H1 (cell line): ENCODE results near the gene SKP1. TPM values are rescaled to one million over a fixed set of nuclear protein-coding genes. Genes with fewer than 3 reads are reported as not detected.

Experiments used
- CTCF ChIA-PET: fragments of 300-600 bp; sonication (Branson Sonifier 250); formaldehyde crosslinking; loops from one replicate; lab custom pipeline; 2021; ENCODE audit not compliant: partially characterized antibody; lab: Charles Lee
- POLR2A ChIA-PET: fragments of 300-600 bp; sonication (Branson Sonifier 250); formaldehyde crosslinking; loops from one replicate; lab custom pipeline; 2021; ENCODE audit warnings: inconsistent platforms; ENCODE audit not compliant: partially characterized antibody; lab: Charles Lee
- DNase-seq, 2 experiments: peaks; one replicate each; pipeline versions ENCODE4 v3.0.0 to v3.0.0-alpha.2; 2010 to 2022; ENCODE audit warnings: low spot score in 2 of 2, low read depth in 1 of 2, mixed read lengths in 1 of 2
- FAIRE-seq: peaks from 2 replicates; lab custom pipeline; 2011; peaks lifted over from hg19 to GRCh38; lab: Jason Lieb, UNC
- H2AFZ ChIP-seq: 2 replicates; pipeline ENCODE4 v1.8.1; 2012; ENCODE audit warnings: low read length, inconsistent platforms
- H2AK5ac ChIP-seq: 2 replicates; pipeline ENCODE4 v1.6.1; 2013; ENCODE audit warnings: low read depth, low read length
- H2BK120ac ChIP-seq: replicated peaks from 2 replicates; pipeline ENCODE3; 2013; ENCODE audit warnings: low read depth, low read length, inconsistent platforms
- H2BK12ac ChIP-seq: 2 replicates; pipeline ENCODE4 v1.6.1; 2013; ENCODE audit warnings: low read depth, low read length
- H2BK15ac ChIP-seq: 2 replicates; pipeline ENCODE4 v1.6.1; 2013; ENCODE audit warnings: low read length
- H2BK20ac ChIP-seq: 2 replicates; pipeline ENCODE4 v1.6.1; 2013; ENCODE audit warnings: low read length
- H2BK5ac ChIP-seq: 2 replicates; pipeline ENCODE4 v1.6.1; 2013; ENCODE audit warnings: low read depth, low read length
- H3K14ac ChIP-seq: 2 replicates; pipeline ENCODE4 v1.6.1; 2013; ENCODE audit warnings: inconsistent platforms; ENCODE audit not compliant: insufficient read length
- H3K18ac ChIP-seq: 2 replicates; pipeline ENCODE4 v1.6.1; 2013; ENCODE audit warnings: low read length; ENCODE audit errors: extremely low read depth
- H3K23ac ChIP-seq: 2 replicates; pipeline ENCODE4 v1.6.1; 2013; ENCODE audit warnings: inconsistent platforms; ENCODE audit not compliant: insufficient read length
- H3K23me2 ChIP-seq: 2 replicates; pipeline ENCODE4 v1.6.1; 2013; ENCODE audit warnings: low read depth, low read length
- H3K27ac ChIP-seq: 2 replicates; pipeline ENCODE4 v1.6.1; 2011; ENCODE audit warnings: low read depth, low read length, inconsistent platforms
- H3K27me3 ChIP-seq, 4 experiments: replicated peaks in 1 of 4; 1 replicate in 1 of 4; 2 replicates in 3 of 4; pipeline versions ENCODE4 v1.6.1 to v1.8.1; 2011 to 2013; ENCODE audit warnings: low read length in 3 of 4, mild to moderate bottlenecking in 3 of 4, inconsistent platforms in 2 of 4, mixed read lengths in 2 of 4, moderate library complexity in 1 of 4; ENCODE audit not compliant: control insufficient read depth in 3 of 4, insufficient read depth in 3 of 4; ENCODE audit errors: extremely low read depth in 1 of 4
- H3K36me3 ChIP-seq, 4 experiments: 2 replicates each; pipeline versions ENCODE4 v1.6.1 to v1.8.1; 2011 to 2013; ENCODE audit warnings: mild to moderate bottlenecking in 4 of 4, low read length in 3 of 4, moderate library complexity in 2 of 4, control low read depth in 1 of 4, inconsistent platforms in 1 of 4; ENCODE audit not compliant: insufficient read depth in 4 of 4, control insufficient read depth in 2 of 4
- H3K4ac ChIP-seq: replicated peaks from 2 replicates; pipeline ENCODE3; 2013; ENCODE audit warnings: low read length, low read depth, mixed read lengths, inconsistent platforms; ENCODE audit not compliant: insufficient read length
- H3K4me1 ChIP-seq, 4 experiments: replicated peaks in 1 of 4; 1 replicate in 1 of 4; 2 replicates in 3 of 4; pipeline versions ENCODE4 v1.6.1 to v1.8.1; 2011 to 2013; ENCODE audit warnings: low read length in 3 of 4, inconsistent platforms in 2 of 4, mixed read lengths in 1 of 4; ENCODE audit not compliant: insufficient read depth in 4 of 4, control insufficient read depth in 3 of 4
- H3K4me2 ChIP-seq, 2 experiments: 2 replicates each; pipeline versions ENCODE4 v1.6.1 to v1.8.1; 2011 to 2013; ENCODE audit warnings: low read depth in 2 of 2, low read length in 2 of 2, control low read depth in 1 of 2, inconsistent platforms in 1 of 2, mild to moderate bottlenecking in 1 of 2; ENCODE audit not compliant: insufficient read depth in 1 of 2
- H3K4me3 ChIP-seq, 4 experiments: fragments of 200-600, 300-600 bp in 1 of 4; sonication (generic), shearing (Covaris generic), sonication (Bioruptor Twin) in 1 of 4; 2 replicates each; pipeline versions ENCODE4 v1.5.1 to v1.8.1; 2011 to 2016; ENCODE audit warnings: low read length in 4 of 4, low read depth in 3 of 4, control low read depth in 2 of 4, inconsistent platforms in 2 of 4, mild to moderate bottlenecking in 2 of 4, mixed read lengths in 1 of 4, moderate library complexity in 1 of 4; ENCODE audit not compliant: insufficient read depth in 2 of 4; ENCODE audit errors: extremely low read depth in 1 of 4
- H3K56ac ChIP-seq: replicated peaks from 2 replicates; pipeline ENCODE3; 2013; ENCODE audit warnings: low read depth, mild to moderate bottlenecking, mixed read lengths, low read length, inconsistent platforms; ENCODE audit not compliant: insufficient read length
- H3K79me1 ChIP-seq: 2 replicates; pipeline ENCODE4 v1.6.1; 2013; ENCODE audit warnings: low read depth, low read length, control low read depth
- H3K79me2 ChIP-seq, 2 experiments: 2 replicates each; pipeline versions ENCODE4 v1.6.1 to v1.8.1; 2012 to 2013; ENCODE audit warnings: low read length in 2 of 2, mild to moderate bottlenecking in 2 of 2, inconsistent platforms in 1 of 2; ENCODE audit not compliant: insufficient read depth in 2 of 2, control insufficient read depth in 1 of 2
- H3K9ac ChIP-seq, 4 experiments: replicated peaks in 1 of 4; 1 replicate in 1 of 4; 2 replicates in 3 of 4; pipeline versions ENCODE4 v1.6.1 to v1.8.1; 2011 to 2013; ENCODE audit warnings: low read depth in 3 of 4, low read length in 3 of 4, control low read depth in 2 of 4, mild to moderate bottlenecking in 2 of 4, moderate library complexity in 2 of 4, inconsistent platforms in 1 of 4; ENCODE audit errors: extremely low read depth in 1 of 4
- H3K9me3 ChIP-seq, 2 experiments: 2 replicates each; pipeline versions ENCODE4 v1.6.1 to v1.8.1; 2012 to 2013; ENCODE audit warnings: mild to moderate bottlenecking in 2 of 2, moderate library complexity in 2 of 2, control low read depth in 1 of 2, inconsistent platforms in 1 of 2, low read depth in 1 of 2, low read length in 1 of 2, mixed read lengths in 1 of 2; ENCODE audit not compliant: insufficient read depth in 2 of 2
- H4K20me1 ChIP-seq, 2 experiments: replicated peaks in 1 of 2; 2 replicates each; pipeline versions ENCODE3 to v1.8.1; 2011 to 2013; ENCODE audit warnings: inconsistent platforms in 2 of 2, low read length in 2 of 2, mild to moderate bottlenecking in 1 of 2; ENCODE audit not compliant: insufficient read depth in 2 of 2, control insufficient read depth in 1 of 2
- H4K5ac ChIP-seq: 2 replicates; pipeline ENCODE4 v1.6.1; 2013; ENCODE audit warnings: low read length, low read depth, mixed read lengths, inconsistent platforms; ENCODE audit not compliant: insufficient read length
- H4K8ac ChIP-seq: 2 replicates; pipeline ENCODE4 v1.8.0; 2013; ENCODE audit warnings: mild to moderate bottlenecking, moderate library complexity, low read length, inconsistent platforms; ENCODE audit not compliant: insufficient read depth; ENCODE audit errors: extremely low read depth
- H4K91ac ChIP-seq: replicated peaks from 2 replicates; pipeline ENCODE3; 2013; ENCODE audit warnings: low read length, mixed read lengths, inconsistent platforms; ENCODE audit not compliant: insufficient read length
- CBX5 ChIP-seq: fragments of 300-800, 300-1000 bp; sonication (generic); IDR thresholded peaks from 2 replicates; pipeline ENCODE4 v1.7.1; 2016; ENCODE audit warnings: antibody characterized with exemption, low read length, low read depth
- CTBP2 ChIP-seq: IDR thresholded peaks from 2 replicates; pipeline ENCODE4 v1.7.0; 2011; ENCODE audit warnings: borderline replicate concordance, mild to moderate bottlenecking, moderate library complexity, mixed read lengths, low read length; ENCODE audit not compliant: insufficient read depth, insufficient read length
- GTF2F1 ChIP-seq: IDR thresholded peaks from 2 replicates; pipeline ENCODE4 v1.6.1; 2012; ENCODE audit warnings: low read depth, low read length, improper control_type of control experiment, borderline replicate concordance
- HDAC2 ChIP-seq, 2 experiments: fragments of 300-600 bp in 1 of 2; sonication (generic) in 1 of 2; IDR thresholded peaks; 2 replicates each; pipeline ENCODE4 v1.6.1; 2011 to 2012; ENCODE audit warnings: low read depth in 2 of 2, low read length in 2 of 2, mild to moderate bottlenecking in 2 of 2, moderate library complexity in 2 of 2, borderline replicate concordance in 1 of 2, inconsistent platforms in 1 of 2
- POLR2A ChIP-seq, 2 experiments: IDR thresholded peaks; 1 replicate in 1 of 2; 2 replicates in 1 of 2; pipeline ENCODE4 v1.6.1; 2011; ENCODE audit warnings: low read depth in 2 of 2, low read length in 2 of 2, mild to moderate bottlenecking in 2 of 2; ENCODE audit errors: control extremely low read depth in 1 of 2
- SIN3A ChIP-seq, 2 experiments: IDR thresholded peaks in 1 of 2; conservative IDR thresholded peaks in 1 of 2; 2 replicates each; pipeline ENCODE4 v1.6.1; 2011 to 2012; ENCODE audit warnings: low read length in 2 of 2, improper control_type of control experiment in 1 of 2, low read depth in 1 of 2, mild to moderate bottlenecking in 1 of 2
- SRF ChIP-seq: IDR thresholded peaks from 2 replicates; pipeline ENCODE4 v1.6.1; 2011; ENCODE audit warnings: mild to moderate bottlenecking, low read depth, low read length, moderate library complexity
- WGBS, 2 experiments: shearing (Covaris generic) in 1 of 2; methylation state at CpG; one replicate each; pipeline versions ENCODE4 v1.1.6 to v1.1.7; 2013 to 2015; ENCODE audit warnings: low lambda C conversion rate in 2 of 2, mixed read lengths in 2 of 2, inconsistent platforms in 1 of 2, low coverage in 1 of 2, missing lambda C conversion rate in 1 of 2; ENCODE audit not compliant: insufficient replicate concordance in 2 of 2, insufficient coverage in 1 of 2, insufficient read length in 1 of 2; ENCODE audit errors: extremely low coverage in 1 of 2, missing lambda C conversion rate in 1 of 2; 5-methylcytosine and 5-hydroxymethylcytosine counted together
- polyA plus RNA-seq, 7 experiments: library from polyadenylated mRNA; depleted of rRNA in 3 of 7; stranded (reverse) in 5 of 7; unstranded in 2 of 7; fragments of >200 nt in 5 of 7; fragments of 200-250 nt in 2 of 7; gene quantifications; 1 replicate in 5 of 7; 2 replicates in 1 of 7; 4 replicates in 1 of 7; pipeline versions ENCODE4 v1.2.1 to v1.2.3, GENCODE V29; 2011 to 2013; ENCODE audit warnings: missing spikeins in 2 of 7, mixed read lengths in 2 of 7
- total RNA-seq: library from RNA; stranded (reverse); fragmentation: NEBNext Ultra II Directional; extraction: Animal tissue kit (Norgen Biotek cat#: 25700); gene quantifications from 2 replicates; pipeline ENCODE4 v1.2.1, GENCODE V29; 2021
- TF ChIP-seq, protein P1 (sequence below): IDR thresholded peaks from 2 replicates; pipeline ENCODE4 v1.6.1; 2012; ENCODE audit warnings: inconsistent platforms
- TF ChIP-seq, protein P2 (sequence below): IDR thresholded peaks from 2 replicates; pipeline ENCODE4 v1.6.1; 2012; ENCODE audit warnings: inconsistent platforms

Gene SKP1
- total and polyA plus RNA-seq, 2 of the 8 experiments (the other 6 are each of a cell fraction or from before 2014, with no cell fraction given) = 163 to 332 TPM

DNA sequence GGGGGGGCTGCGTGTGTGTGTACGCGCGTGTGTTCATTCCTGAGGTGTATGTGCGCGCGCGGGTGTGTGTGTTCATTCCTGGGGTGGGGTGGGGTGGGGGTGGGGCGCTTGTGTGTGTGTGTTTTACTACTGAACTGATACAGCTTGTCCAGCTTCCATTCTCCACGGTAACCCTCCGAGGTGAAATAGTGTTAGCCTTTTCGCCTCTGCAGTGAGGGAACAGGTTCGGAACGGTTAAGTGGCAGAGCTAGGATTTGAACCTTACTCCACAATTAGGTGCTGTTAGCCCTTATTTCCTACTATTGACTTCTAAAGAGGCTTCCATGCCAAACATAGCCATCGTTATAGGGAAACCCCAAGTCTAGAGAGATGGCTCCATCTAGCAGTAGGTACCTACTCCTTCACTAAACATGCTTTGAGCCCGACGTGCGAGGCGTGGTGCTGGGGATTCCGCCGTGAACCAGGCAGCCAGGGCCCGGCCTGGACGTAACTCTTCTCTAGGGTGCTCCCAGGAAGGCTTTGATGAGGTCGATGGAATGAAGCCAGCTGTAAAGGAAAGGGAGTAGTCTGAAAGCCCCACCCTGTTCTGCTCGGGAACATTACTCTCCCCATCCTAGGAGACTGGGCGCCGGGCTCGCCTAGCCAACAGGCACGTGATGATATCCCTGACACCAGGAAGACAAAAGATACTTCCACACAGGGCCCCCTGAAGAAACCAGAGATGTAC is 782 bp upstream of the SKP1 start:
- H2AFZ ChIP-seq = peak overlapping the region; percentile 89
- H3K18ac ChIP-seq = peak overlapping the region; percentile 49; the same call in 1 of the 2 replicates
- peak overlapping the region; percentile 95 for H3K27ac ChIP-seq
- no peak overlapping the region for H3K14ac ChIP-seq
- DNase-seq (no peak), FAIRE-seq (no peak)
- peaks cover 0 to 3% (median 0%) of the 10 kb centered on the region in 4 experiments; a peak in 4 of 7 replicates for H3K4me1 ChIP-seq
- peak overlapping the region; percentile 12; the same call in 1 of the 2 replicates for H2BK15ac ChIP-seq
- H3K4me2 ChIP-seq = peak overlapping the region; percentile 90 to 93
- H3K23ac ChIP-seq = no peak overlapping the region
- H3K27me3 ChIP-seq = no peaks in the 10 kb centered on the region
- peak overlapping the region; percentile 46 for H4K5ac ChIP-seq
- H3K36me3 ChIP-seq = peaks cover 0 to 5% (median 1%) of the 10 kb centered on the region in 4 experiments; a peak in 2 of 8 replicates
- H3K9me3 ChIP-seq = no peaks in the 10 kb centered on the region
- peak overlapping the region; percentile 64 for H2BK12ac ChIP-seq
- H3K56ac ChIP-seq = no peak overlapping the region
- no peaks in the 10 kb centered on the region; the same call in 1 of the 2 replicates for H3K79me1 ChIP-seq
- H3K9ac ChIP-seq = peak overlapping the region; percentile 34 to 96 (median 94)
- H4K8ac ChIP-seq = peak overlapping the region; percentile 93; the same call in 1 of the 2 replicates
- POLR2A ChIA-PET = interaction anchor here (0.5 to 4.9 kb wide), 46 partner anchors 9 to 471 kb away, joined by 3 to 58 read pairs (median 6); partner anchors contain the start of genes PPP2CA, SEC24A, TCF7 and UBE2B
- CTCF ChIA-PET = interaction anchor here (0.5 to 2.2 kb wide), 7 partner anchors 11 to 409 kb away, joined by 3 to 8 read pairs (median 3); partner anchors contain the start of gene PPP2CA
- peak overlapping the region; percentile 95 for H3K4ac ChIP-seq
- peaks cover 14 to 33% of the 10 kb centered on the region in 2 experiments for H3K79me2 ChIP-seq
- H2AK5ac ChIP-seq = peak overlapping the region; percentile 94
- peak overlapping the region; percentile 95; the same call in 1 of the 2 replicates for H2BK5ac ChIP-seq
- H2BK20ac ChIP-seq = no peak overlapping the region; the same call in 1 of the 2 replicates
- peaks cover 3% of the 10 kb centered on the region for H3K23me2 ChIP-seq
- 44% methylated on average over 29 of the region's 29 CpGs; no CpG with 5 or more reads in 1 of the 2 experiments for WGBS, 2 experiments
- H4K91ac ChIP-seq = peak overlapping the region; percentile 76
- no peak overlapping the region for H2BK120ac ChIP-seq
- peaks cover 2 to 8% of the 10 kb centered on the region in 2 experiments for H4K20me1 ChIP-seq
- TF ChIP-seq GTF2F1 = no peak
- no peak for TF ChIP-seq SRF
- TF ChIP-seq POLR2A (IDR thresholded peaks at IDR 0.05; ENCODE audit: control extremely low read depth in 1 of 2, low read depth in 2 of 2, low read length in 2 of 2) = no peak; a peak in 1 of 3 replicates
- TF ChIP-seq CBX5 = no peak
- TF ChIP-seq HDAC2 (IDR thresholded peaks at IDR 0.05; ENCODE audit: borderline replicate concordance in 1 of 2, low read depth in 2 of 2, low read length in 2 of 2) = no peak
- TF ChIP-seq CTBP2 = no peak
- TF ChIP-seq, protein P1, sequence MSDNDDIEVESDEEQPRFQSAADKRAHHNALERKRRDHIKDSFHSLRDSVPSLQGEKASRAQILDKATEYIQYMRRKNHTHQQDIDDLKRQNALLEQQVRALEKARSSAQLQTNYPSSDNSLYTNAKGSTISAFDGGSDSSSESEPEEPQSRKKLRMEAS = no peak
- TF ChIP-seq, protein P2, sequence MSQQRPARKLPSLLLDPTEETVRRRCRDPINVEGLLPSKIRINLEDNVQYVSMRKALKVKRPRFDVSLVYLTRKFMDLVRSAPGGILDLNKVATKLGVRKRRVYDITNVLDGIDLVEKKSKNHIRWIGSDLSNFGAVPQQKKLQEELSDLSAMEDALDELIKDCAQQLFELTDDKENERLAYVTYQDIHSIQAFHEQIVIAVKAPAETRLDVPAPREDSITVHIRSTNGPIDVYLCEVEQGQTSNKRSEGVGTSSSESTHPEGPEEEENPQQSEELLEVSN = no peak
- TF ChIP-seq SIN3A (conservative IDR thresholded peaks at IDR 0.05 in 1 of 2, IDR thresholded peaks at IDR 0.05 in 1 of 2; ENCODE audit: low read depth in 1 of 2, low read length in 2 of 2) = no peak
- H3K4me3 ChIP-seq = peak overlapping the region; percentile 63 to 95 (median 84)
